ENCODE results near the gene RTL10.
A peak's percentile ranks its signal among the peaks of the same experiment; 100 is the strongest.

Gene RTL10

GRCh38 chr22:19875531-19876313 lies 21.0 kb upstream of the RTL10 start:
- no peak for DNase-seq

GRCh38 chr22:19875061-19875530 lies 20.4 kb upstream of the RTL10 start:
- no peak for DNase-seq

- DNase-seq, result peak; percentile 48
Measured at GRCh38 chr22:19874307-19875060, 19.8 kb upstream of the RTL10 start.

DNA sequence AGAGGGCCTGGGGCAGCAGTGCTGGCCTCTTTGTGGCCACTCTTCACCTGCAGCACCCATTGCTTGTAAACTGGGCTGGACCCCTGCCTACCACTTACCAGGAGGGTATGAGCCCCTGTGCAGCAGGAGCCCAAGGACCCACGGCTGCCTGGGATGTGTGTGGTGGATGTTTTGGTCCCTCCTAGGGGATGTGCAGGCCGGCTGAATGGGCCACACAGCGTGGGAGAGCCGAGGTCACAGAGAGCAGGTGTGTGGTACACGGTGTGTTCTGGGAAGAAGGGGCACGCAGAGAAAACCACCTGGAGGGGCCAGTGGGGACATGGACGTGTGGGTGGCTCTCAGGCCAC lies 19.3 kb upstream of the RTL10 start:
- no peak for DNase-seq

GRCh38 chr22:19873138-19873959 lies 18.7 kb upstream of the RTL10 start:
- no peak for DNase-seq

- DNase-seq, result no peak
Measured at GRCh38 chr22:19872779-19873137, 18.1 kb upstream of the RTL10 start.

DNA sequence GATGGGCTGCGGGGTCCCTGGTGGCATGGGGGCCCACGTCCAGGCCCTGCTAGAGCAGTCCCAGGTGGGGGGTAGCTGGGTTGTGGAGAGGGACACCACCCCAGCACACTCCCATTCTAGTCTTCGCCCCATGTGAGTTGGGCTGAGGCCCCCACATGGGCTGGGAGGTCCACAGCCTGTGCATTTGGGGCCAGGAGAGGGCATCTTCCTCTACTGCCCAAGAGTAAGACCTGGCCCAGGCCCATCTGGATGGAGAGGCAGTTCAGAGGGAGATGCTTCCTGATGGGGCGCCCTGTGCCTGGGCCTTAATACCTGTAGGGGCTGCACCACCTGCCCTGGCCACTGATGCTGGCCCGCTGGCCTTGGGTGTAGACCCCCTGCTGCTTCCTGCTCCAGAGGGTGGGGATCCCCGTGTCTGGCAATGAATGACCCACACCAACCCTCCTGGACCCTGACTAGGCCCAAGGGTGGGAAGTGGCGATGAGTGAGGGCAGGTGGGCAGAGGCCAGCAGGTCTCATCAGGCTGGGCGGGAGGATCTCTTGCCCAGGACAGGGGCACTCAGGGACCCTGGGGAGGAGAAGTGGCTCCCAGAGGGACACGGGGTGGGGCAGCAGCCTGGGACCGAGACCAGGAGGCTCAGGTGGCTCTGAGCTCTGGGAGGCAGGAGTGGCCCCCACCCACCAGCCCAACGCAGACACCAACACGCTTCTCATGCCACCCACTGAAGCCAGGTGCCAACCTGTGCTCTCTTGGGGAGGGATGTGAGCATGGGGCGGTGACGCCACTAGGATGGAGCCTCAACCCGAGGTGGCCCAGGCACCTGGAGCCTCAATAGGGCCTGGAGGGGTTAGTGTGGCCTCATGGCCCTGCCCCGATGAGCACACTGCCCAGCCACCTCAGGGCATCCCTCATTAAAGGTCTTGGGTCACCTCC lies 17.4 kb upstream of the RTL10 start:
- DNase-seq, result no peak

GRCh38 chr22:19871023-19871844 lies 16.6 kb upstream of the RTL10 start:
- no peak for DNase-seq

- DNase-seq, result no peak
Measured at GRCh38 chr22:19870153-19871022, 15.7 kb upstream of the RTL10 start.

DNA sequence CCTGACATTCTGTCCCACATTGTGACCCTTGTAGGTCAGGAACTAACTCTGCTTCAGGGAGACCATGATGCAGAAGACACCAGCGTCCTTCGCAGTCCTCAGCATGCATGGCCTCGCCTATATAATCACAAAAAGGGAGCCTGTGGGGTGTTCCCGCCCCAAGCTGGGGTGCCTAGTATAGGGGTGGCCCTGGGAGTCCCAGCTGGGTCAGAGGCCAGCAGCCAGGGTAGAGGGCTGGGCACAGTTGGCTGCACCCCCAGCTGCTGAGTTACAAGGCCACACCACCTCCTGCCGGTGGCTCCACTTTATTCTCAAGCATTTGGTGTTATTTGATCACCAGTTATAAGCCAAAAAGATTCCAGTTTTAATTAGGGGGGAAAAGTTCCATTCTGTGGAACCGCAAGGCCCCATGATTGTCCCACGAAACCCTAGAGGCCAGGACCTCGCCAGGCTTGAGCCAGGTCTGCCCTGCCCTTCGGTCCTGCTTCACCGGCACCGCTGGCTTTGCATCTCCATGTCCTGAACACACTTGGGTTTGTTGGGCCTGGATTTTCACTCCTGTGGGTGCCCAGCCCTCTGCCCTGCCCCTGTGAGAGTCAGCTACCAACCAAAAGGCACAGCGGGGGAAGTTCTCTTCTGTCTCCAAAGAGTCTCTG lies 15.0 kb upstream of the RTL10 start:
- no peak for DNase-seq

- DNase-seq, result no peak
Measured at GRCh38 chr22:19868773-19869471, 14.2 kb upstream of the RTL10 start.

DNA sequence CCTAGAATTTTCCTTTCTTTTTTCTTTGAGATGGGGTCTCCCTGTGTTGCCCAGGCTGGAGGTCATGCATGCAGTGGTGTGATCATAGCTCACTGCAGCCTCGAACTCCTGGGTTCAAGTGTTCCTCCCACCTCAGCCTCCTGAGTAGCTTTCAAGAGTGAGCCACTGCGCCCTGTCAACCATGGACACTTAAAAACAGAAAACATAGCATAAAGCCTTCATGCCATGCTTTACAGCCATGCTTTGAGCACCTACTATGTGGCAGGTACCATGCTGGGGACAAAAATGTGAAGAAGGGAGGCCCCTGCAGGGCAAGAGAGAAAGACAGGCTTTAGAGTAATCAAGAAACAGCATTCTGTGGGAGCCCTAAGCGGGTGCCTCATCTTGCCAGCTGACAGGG lies 13.7 kb upstream of the RTL10 start:
- DNase-seq, result no peak

- no peak for DNase-seq
Measured at GRCh38 chr22:19867617-19868016, 12.9 kb upstream of the RTL10 start.

DNA sequence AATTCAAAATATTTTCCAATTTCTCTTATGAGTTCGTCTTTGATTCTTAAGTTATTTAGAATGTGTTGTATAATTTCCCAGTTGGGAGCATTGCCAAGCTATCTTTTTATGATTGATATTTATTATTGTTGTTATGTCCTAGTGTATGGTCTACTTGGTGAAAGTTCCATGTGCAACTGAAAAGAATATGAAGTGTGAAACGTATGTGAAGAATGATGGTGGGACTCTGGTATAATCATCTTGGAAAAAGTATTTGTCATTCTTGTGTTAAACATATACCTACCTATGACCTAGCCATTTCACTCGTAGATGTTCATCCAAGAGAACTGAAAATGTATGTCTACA lies 12.0 kb upstream of the RTL10 start:
- no peak for DNase-seq

DNA sequence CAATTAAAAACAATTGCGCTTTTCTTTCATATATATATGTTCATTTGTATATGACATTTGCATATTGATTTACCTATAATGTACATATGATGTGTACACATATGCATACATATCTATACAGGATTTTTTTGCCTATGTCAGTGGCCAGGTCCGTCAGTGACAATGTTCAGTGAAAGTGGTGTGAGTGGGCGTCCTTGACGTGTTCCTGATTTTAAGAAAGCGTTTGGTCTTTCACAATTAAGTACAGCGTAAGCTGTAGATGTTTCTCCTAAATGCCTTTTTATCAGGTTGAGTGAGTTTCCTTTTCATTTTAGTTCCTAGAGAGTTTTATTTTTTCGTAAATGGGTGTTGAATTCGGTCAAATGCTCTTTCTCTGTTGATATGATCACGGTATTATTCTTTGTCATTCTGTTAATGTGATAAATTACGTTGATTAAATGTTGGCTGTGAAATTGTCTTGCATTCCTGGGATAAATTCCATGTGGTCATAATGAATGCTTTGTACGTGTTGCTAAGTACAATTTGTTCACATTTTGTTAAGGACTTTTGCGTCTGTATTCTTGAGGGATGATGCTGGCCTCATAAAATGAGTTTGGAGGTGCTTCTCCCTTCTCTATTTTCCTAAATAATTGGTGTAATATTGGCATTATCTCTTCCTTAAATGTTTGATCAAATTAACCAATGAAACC lies 10.6 kb upstream of the RTL10 start:
- DNase-seq, result no peak

GRCh38 chr22:19864538-19865106 lies 9.9 kb upstream of the RTL10 start:
- DNase-seq, result no peak

DNA sequence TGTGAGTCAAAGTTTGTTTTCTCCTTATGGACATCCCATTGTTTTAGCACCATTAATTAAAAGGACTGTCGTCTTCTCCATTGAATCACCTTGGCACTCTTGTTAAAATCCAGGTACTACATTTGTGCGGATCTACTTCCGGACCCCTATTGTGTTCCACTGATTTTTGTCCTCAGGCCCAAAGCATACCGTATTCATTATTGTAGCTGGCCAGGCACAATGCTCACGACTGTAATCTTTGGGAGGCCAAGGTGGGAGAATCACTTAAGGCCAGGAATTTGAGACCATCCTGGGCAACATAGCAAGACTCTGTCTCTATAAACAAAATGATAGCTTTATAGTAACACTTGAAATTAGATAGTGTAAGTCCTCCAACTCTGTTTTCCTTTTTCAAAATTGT lies 8.9 kb upstream of the RTL10 start:
- no peak for DNase-seq

DNA sequence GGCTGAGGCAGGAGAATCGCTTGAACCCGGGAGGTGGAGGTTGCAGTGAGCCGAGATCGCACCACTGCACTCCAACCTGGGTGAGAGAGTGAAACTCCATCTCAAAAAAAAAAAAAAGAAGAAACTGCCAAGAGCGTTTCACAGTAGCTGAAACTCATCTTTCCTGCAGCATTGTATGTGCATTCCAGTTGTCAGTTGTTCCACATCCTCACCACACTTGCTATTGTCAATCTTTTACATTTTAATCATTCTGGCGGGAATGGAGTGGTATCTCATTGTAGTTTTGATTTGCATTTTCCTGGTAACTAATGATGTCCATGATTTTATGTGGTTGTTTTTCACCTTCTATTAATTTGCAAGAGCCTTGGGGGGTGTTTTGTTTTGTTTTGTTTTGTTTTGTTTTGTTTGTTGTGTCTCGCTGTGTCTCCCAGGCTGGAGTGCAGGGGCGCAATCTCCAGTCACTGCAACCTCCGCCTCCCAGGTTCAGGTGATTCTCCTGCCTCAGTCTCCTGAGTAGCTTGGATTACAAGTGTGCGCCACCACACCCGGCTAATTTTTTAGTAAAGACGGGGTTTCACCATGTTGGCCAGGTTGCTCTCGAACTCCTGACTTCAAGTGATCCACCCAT lies 8.1 kb upstream of the RTL10 start:
- no peak for DNase-seq
